ENCODE results near the gene RPL36AL. TPM values are rescaled to one million over a fixed set of nuclear protein-coding genes. Genes with fewer than 3 reads are reported as not detected.
"Not testable (repeated sequence)": the region's sequence is repeated elsewhere in the genome, so short reads cannot be mapped to it uniquely, and the experiment has no call there.

RPL36AL gene
- total RNA-seq, 1 experiment from 2014 or later, result 207 TPM

DNA sequence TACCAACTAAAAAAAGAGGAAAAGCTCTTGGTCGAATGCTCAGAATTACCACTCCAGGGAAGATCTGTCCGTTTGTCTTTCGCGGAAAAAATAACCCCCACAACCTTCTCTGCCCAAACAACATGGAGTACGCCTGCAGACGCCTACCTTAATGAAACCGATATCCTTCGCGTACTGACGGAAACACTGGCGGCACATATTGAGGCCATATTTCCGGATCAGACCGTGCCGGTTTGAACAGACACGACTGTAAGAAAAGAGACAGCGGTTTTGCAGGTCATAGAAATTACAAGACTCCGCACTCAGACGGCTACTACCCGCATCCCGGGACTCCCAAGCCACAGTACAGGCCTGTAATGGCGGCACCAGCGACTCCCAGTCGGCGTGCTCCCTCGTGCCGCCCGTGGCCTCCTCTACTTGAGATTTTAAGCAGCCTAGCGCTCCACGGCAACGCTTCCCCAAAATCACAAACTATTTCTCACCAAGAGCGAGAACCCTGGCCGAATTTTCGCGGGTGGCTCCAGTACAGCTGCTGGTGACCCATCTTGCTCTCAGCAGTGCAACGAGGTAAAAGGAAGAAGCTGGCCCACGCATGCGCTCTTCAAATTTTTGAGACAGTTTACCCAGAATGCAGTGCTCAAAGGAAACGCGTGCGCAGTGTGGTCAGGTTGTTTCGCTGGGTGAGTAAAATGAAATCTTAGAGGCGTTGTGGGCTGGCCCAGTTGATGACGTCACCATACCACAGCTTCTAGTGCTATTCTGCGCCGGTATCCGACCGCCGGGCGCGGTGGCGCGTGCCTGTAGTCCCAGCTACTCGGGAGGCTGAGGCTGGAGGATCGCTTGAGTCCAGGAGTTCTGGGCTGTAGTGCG lies 34.4 kb downstream of the RPL36AL start, which contains the start of gene RPS29:
Gene RPS29, minus strand, starts transcription at position 578 of the 870 bp plus-strand sequence. Its CDS starts 34 bp downstream, at position 544.
- Histone ChIP-seq H3K14ac (ENCODE audit: insufficient read depth, low read length) (peak within 1 kb of the TSS; percentile 96), H3K79me2 (ENCODE audit: insufficient read depth, low read length) (peaks cover 24% of the 10 kb centered on the region), H4K5ac (ENCODE audit: insufficient read length, low read depth, low read length) (peak within 1 kb of the TSS; percentile 54), H3T11ph (ENCODE audit: low read length) (no peak within 1 kb of the TSS), H2BK12ac (ENCODE audit: insufficient read length, low read depth, low read length) (no peak within 1 kb of the TSS), H3K27ac (ENCODE audit: insufficient read length, low read depth, low read length) (peak within 1 kb of the TSS; percentile 41), H2AFZ (ENCODE audit: low read length) (no peak within 1 kb of the TSS), H4K91ac (ENCODE audit: insufficient read length, low read depth, low read length) (no peak within 1 kb of the TSS), H4K8ac (replicated peaks; ENCODE audit: insufficient read length, low read depth, low read length) (no peak within 1 kb of the TSS), H3K23me2 (ENCODE audit: insufficient read length, low read depth, low read length, poor library complexity, severe bottlenecking) (peaks cover 11% of the 10 kb centered on the region), H3K4me2 (ENCODE audit: insufficient read depth, insufficient read length, low read length) (peak within 1 kb of the TSS; percentile 61), H2BK5ac (ENCODE audit: insufficient read length, low read length) (peak within 1 kb of the TSS; percentile 82), H3K9me3 (ENCODE audit: control insufficient read depth, low read depth, low read length) (no peaks in the 10 kb centered on the region), H3K18ac (ENCODE audit: insufficient read length, low read depth, low read length) (peak within 1 kb of the TSS; percentile 92), H2BK120ac (ENCODE audit: low read depth, low read length, poor library complexity, severe bottlenecking) (peak within 1 kb of the TSS; percentile 39), H2BK15ac (ENCODE audit: low read depth, low read length) (no peak within 1 kb of the TSS), H3K56ac (ENCODE audit: insufficient read length, low read depth, low read length) (peak within 1 kb of the TSS; percentile 94), H3K4me1 (ENCODE audit: insufficient read depth, low read length) (peaks cover 5% of the 10 kb centered on the region; the same call in 1 of the 2 replicates), H2AK5ac (ENCODE audit: insufficient read length, low read length) (no peak within 1 kb of the TSS), H3K79me1 (ENCODE audit: insufficient read depth, low read depth, low read length, poor library complexity, severe bottlenecking) (peaks cover 7% of the 10 kb centered on the region), H3K27me3 (ENCODE audit: insufficient read depth, low read length) (no peaks in the 10 kb centered on the region), H3K23ac (ENCODE audit: insufficient read length, low read depth, low read length) (no peak within 1 kb of the TSS), H2BK20ac (ENCODE audit: low read depth, low read length, poor library complexity, severe bottlenecking) (no peak within 1 kb of the TSS), H4K20me1 (ENCODE audit: control insufficient read depth, insufficient read depth, insufficient read length) (no peaks in the 10 kb centered on the region), H3K9ac (ENCODE audit: extremely low read depth, insufficient read length, low read length) (peak within 1 kb of the TSS; percentile 100), H3K4ac (ENCODE audit: low read depth, low read length) (peak within 1 kb of the TSS; percentile 42; the same call in 1 of the 2 replicates)
- Mint-ChIP-seq H3K4me1 (peaks cover 29 to 35% of the 10 kb centered on the region in 2 experiments), H3K27ac (peak within 1 kb of the TSS; percentile 96 to 100 (median 99)), H3K9me3 (no peaks in the 10 kb centered on the region), H3K27me3 (ENCODE audit: low read depth) (peaks cover 3% of the 10 kb centered on the region; the same call in 1 of the 2 replicates), H3K4me3 (peak within 1 kb of the TSS; percentile 89 to 95), H3K36me3 (ENCODE audit: insufficient read depth in 1 of 3, low read depth in 3 of 3) (peaks cover 44 to 48% (median 44%) of the 10 kb centered on the region in 3 experiments)
- WGBS (ENCODE audit: extremely low coverage, insufficient read length, low lambda C conversion rate), result no CpG with 5 or more reads among the region's 55 CpGs
- DNase-seq, result peak; percentile 99
- TF ChIP-seq, protein P1, sequence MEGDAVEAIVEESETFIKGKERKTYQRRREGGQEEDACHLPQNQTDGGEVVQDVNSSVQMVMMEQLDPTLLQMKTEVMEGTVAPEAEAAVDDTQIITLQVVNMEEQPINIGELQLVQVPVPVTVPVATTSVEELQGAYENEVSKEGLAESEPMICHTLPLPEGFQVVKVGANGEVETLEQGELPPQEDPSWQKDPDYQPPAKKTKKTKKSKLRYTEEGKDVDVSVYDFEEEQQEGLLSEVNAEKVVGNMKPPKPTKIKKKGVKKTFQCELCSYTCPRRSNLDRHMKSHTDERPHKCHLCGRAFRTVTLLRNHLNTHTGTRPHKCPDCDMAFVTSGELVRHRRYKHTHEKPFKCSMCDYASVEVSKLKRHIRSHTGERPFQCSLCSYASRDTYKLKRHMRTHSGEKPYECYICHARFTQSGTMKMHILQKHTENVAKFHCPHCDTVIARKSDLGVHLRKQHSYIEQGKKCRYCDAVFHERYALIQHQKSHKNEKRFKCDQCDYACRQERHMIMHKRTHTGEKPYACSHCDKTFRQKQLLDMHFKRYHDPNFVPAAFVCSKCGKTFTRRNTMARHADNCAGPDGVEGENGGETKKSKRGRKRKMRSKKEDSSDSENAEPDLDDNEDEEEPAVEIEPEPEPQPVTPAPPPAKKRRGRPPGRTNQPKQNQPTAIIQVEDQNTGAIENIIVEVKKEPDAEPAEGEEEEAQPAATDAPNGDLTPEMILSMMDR (conservative IDR thresholded peaks at IDR 0.05), result no peak

DNA sequence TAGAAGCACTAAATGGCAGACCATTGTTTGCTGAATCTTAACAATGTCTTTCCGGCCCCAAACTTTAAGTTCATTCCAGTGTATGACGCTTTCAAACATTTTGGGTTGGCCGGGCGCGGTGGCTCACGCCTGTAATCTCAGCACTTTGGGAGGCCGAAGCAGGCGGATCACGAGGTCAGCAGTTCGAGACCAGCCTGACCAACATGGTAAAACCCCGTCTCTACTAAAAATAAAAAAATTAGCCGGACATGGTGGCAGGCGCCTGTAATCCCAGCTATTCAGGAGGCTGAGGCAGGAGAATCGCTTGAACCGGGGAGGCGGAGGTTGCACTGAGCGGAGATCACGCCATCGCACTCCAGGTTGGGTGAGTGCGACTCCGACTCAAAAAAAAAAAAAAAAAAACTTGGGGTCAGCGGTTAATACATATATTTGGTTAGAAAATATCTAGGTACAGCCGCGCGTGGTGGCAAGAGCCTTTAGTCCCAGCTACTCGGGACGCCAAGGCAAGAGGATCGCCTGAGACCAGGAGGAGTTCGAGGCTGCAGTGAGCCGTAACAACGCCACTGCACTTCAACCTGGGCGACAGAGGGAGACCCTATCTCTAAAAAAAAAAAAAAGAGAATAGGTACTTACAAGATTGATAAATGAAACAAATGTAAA lies 35.3 kb downstream of the RPL36AL start:
- not testable (repeated sequence) for H4K91ac ChIP-seq (ENCODE audit: insufficient read length, low read depth, low read length); H2BK20ac ChIP-seq (ENCODE audit: low read depth, low read length, poor library complexity, severe bottlenecking); H2BK15ac ChIP-seq (ENCODE audit: low read depth, low read length); H3K4ac ChIP-seq (ENCODE audit: low read depth, low read length); H3K18ac ChIP-seq (ENCODE audit: insufficient read length, low read depth, low read length); H2BK12ac ChIP-seq (ENCODE audit: insufficient read length, low read depth, low read length); H3K27me3 ChIP-seq (ENCODE audit: insufficient read depth, low read length); H3K9me3 Mint-ChIP-seq; H3K23ac ChIP-seq (ENCODE audit: insufficient read length, low read depth, low read length); H3K4me1 ChIP-seq (ENCODE audit: insufficient read depth, low read length); H4K20me1 ChIP-seq (ENCODE audit: control insufficient read depth, insufficient read depth, insufficient read length); H2AK5ac ChIP-seq (ENCODE audit: insufficient read length, low read length); H3K27me3 Mint-ChIP-seq (ENCODE audit: low read depth); H3K79me1 ChIP-seq (ENCODE audit: insufficient read depth, low read depth, low read length, poor library complexity, severe bottlenecking); H4K8ac ChIP-seq (replicated peaks; ENCODE audit: insufficient read length, low read depth, low read length); H2BK120ac ChIP-seq (ENCODE audit: low read depth, low read length, poor library complexity, severe bottlenecking); H3K9me3 ChIP-seq (ENCODE audit: control insufficient read depth, low read depth, low read length); H3K14ac ChIP-seq (ENCODE audit: insufficient read depth, low read length); H2AFZ ChIP-seq (ENCODE audit: low read length); DNase-seq; H4K5ac ChIP-seq (ENCODE audit: insufficient read length, low read depth, low read length); H3T11ph ChIP-seq (ENCODE audit: low read length)
- peak overlapping the region; percentile 41 for H3K27ac ChIP-seq (ENCODE audit: insufficient read length, low read depth, low read length)
- peaks cover 11% of the 10 kb centered on the region for H3K23me2 ChIP-seq (ENCODE audit: insufficient read length, low read depth, low read length, poor library complexity, severe bottlenecking)
- H3K4me2 ChIP-seq (ENCODE audit: insufficient read depth, insufficient read length, low read length), result peak overlapping the region; percentile 61
- Mint-ChIP-seq H3K4me1 (peaks cover 29 to 35% of the 10 kb centered on the region in 2 experiments), H3K4me3 (peak overlapping the region; percentile 89 to 95), H3K27ac (peak overlapping the region; percentile 96 to 100 (median 99)), H3K36me3 (ENCODE audit: insufficient read depth in 1 of 3, low read depth in 3 of 3) (peaks cover 44 to 48% (median 44%) of the 10 kb centered on the region in 3 experiments)
- peak overlapping the region; percentile 94 for H3K56ac ChIP-seq (ENCODE audit: insufficient read length, low read depth, low read length)
- peaks cover 24% of the 10 kb centered on the region for H3K79me2 ChIP-seq (ENCODE audit: insufficient read depth, low read length)
- no CpG with 5 or more reads among the region's 32 CpGs for WGBS (ENCODE audit: extremely low coverage, insufficient read length, low lambda C conversion rate)
- peak overlapping the region; percentile 58 for H2BK5ac ChIP-seq (ENCODE audit: insufficient read length, low read length)
- peak overlapping the region; percentile 100 for H3K9ac ChIP-seq (ENCODE audit: extremely low read depth, insufficient read length, low read length)
